ENCODE data around the gene TEX19.

- no peak for TF ChIP-seq CTCF (IDR thresholded peaks at IDR 0.05)
- no peak for TF ChIP-seq POLR2A (IDR thresholded peaks at IDR 0.05)
These were observed 40.1 kb upstream of the TEX19 start for GRCh38 chr17:82318772-82319606.
